ENCODE results near the gene ADIPOR1.
"Not testable (repeated sequence)": the region's sequence is repeated elsewhere in the genome, so short reads cannot be mapped to it uniquely, and the experiment has no call there.

Gene ADIPOR1

GRCh38 chr1:202936409-202936808, 21.7 kb downstream of the ADIPOR1 start:
- not testable (repeated sequence) for DNase-seq

- no peak for DNase-seq
Measured at GRCh38 chr1:202935844-202936243, 22.3 kb downstream of the ADIPOR1 start.

DNA sequence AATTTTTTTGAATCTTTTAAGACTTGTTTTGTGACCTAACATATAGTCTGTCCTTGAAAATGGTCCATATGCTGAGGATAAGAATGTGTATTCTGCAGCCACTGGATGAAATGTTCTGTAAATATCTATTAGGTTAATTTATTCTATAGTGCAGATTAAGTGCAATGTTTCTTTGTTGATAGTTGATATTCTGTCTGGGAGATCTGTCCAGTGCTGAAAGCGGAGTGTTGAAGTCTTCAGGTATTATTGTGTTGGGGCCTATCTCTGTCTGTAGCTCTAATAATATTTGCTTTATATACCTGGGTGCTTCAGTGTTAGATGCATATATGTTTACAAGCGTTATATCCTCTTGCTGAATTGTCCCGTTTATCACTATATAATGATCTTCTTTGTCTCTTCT, 23.4 kb downstream of the ADIPOR1 start:
- no peak for DNase-seq

GRCh38 chr1:202932476-202932875, 25.6 kb downstream of the ADIPOR1 start:
- DNase-seq, result no peak

GRCh38 chr1:202926581-202927491, 31.3 kb downstream of the ADIPOR1 start, which contains the start of gene KLHL12:
KLHL12 (minus strand) TSS chr1:202927234; CDS start chr1:202925162, 2,072 bp downstream.
- peak; percentile 99 for DNase-seq

DNA sequence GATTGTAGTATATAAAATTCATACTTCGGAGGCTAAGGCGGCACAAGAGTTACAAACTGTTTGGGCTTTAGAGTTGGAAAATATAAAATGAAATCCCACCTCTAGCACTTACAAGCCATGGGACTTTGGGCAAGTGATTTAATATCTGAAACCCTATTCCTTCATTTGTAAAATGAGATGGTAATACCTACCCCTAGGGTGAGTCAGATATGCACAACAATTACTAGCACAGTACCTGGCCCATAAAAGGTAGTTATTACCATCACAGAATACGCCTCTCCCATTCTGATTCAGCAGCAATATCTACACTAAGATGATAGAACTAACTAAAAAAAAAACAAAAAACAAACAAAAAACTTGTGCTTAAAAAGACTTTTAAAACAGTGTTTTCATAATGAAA, 34.6 kb downstream of the ADIPOR1 start:
- DNase-seq, result no peak

DNA sequence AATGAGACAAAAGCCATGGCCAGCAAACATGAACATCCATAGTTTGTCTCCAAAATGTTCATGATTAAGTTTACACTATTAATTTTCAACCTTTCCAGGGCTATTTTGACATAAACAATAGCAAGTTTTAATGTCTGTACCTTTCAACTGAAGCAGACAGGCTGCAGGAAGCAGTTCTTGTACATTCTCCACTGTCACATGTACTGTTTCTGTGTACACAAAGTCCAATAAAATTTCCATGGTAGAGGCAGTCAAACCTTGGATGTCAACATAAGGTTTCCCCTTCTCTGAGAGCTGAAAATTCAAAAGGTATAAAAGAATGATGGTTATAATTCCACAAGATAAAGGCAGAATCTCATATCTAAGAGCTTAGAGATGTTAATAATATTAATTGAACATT, 38.5 kb downstream of the ADIPOR1 start:
- DNase-seq, result no peak

GRCh38 chr1:202915146-202915545, 43.0 kb downstream of the ADIPOR1 start:
- DNase-seq, result no peak

GRCh38 chr1:202912476-202912875, 45.6 kb downstream of the ADIPOR1 start:
- DNase-seq, result not testable (repeated sequence)

DNA sequence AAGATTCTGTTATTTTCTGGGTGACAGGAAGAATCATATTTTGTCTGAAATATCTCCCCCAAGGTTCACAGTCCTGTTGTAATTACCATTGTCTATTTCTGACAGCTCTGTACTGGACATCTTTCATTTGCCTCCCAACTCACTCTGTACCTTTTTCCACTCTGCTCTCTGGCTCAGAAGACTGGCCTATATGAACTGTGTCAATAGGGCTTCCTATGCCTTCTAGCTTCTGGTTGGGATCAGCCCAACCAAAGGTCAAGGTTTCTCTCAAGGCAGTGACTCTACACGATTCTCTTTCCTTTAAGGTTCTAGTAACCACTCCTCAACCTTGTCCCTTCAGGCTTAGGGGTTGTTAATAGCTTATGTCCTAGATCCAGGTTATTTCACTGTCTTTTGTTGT, 48.6 kb downstream of the ADIPOR1 start:
- no peak for DNase-seq

DNA sequence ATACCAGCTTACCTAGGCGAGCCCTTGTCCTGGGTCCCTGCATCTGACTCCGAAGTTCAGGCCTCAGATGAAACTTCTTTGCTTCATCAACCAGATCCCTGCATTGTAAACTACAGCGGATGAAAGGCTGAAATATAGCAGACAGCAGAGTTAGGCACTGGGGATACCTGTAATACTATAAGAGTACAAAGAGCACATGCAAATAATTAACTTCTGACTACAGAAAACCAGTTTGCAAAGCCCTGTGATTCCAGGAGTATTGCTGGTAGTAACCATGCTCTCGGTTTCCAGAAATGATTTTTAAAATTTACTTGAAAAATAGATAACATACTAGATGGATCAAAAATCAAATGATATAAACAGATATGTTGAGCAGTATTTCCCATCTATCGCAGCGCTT, 49.1 kb downstream of the ADIPOR1 start:
- DNase-seq, result no peak

DNA sequence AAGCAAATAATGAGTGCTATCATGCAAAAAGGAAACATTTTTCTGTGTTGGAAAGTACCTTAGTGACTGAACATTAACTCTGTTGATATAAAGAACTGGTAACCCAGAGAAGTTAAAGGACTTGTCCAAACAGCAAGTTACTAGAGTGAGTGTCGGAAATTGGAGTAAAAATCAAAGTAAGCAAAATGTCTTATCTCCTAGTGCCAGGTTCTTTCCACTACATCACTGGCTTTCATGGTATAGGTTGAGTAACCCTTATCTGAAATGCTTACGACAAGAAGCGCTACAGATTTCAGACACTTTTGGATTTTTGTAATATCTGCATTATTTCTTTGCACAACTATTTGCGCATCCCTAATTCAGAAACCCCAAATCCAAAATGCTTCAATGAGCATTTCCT, 52.8 kb downstream of the ADIPOR1 start:
- DNase-seq, result no peak

GRCh38 chr1:202903808-202904207, 54.3 kb downstream of the ADIPOR1 start:
- DNase-seq, result not testable (repeated sequence)

DNA sequence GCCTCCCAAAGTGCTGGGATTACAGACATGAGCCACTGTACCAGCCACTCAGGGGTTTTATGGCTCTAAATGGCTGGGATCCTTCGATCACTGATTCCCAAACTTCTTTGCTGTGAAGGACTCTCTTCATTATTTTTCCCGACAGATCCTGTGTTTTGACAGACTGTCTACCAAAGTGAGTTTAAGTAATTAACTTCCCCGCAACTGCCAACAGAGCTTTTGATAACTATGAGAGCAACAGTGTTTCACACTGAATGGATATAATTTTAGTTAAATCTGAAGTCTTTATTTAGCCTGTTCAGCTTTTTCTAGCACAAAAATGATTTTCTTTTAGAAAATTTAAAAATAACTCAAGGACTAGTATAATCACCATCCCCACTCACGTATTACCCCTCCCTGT, 56.6 kb downstream of the ADIPOR1 start:
- DNase-seq, result no peak

DNA sequence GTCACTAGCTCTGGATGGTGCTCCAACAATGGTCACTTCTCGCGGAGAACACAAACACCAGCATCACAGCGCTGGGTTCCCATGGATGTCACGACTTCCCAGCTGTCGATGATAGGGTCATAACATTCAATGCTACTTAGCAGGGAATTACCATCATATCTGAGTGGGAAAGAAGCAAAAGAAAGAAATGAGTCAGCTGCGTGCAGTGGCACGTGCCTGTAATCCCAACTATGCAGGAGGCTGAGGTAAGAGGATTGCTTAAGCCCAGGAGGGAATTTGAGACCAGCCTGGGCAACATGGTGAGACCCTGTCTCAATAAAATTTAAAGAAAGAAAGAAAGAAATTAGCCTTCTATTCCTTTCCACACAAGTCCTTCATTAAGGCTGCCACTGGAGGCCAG, 65.6 kb downstream of the ADIPOR1 start:
- DNase-seq, result no peak

Data from right forelimb (tissue), 1 donor.